H9 (cell line): ENCODE results near the gene MAP3K9. TPM values are rescaled to one million over a fixed set of nuclear protein-coding genes. Genes with fewer than 3 reads are reported as not detected.
A peak's percentile ranks its signal among the peaks of the same experiment; 100 is the strongest.

Experiments
- DNase-seq: peaks from one replicate; pipeline ENCODE4 v3.0.0-alpha.2; 2017
- H2AFZ ChIP-seq: one replicate; pipeline ENCODE4 v1.6.1; 2013; ENCODE audit warnings: mild to moderate bottlenecking, low read length, control low read depth, moderate library complexity
- H2AK5ac ChIP-seq: 2 replicates; pipeline ENCODE4 v1.6.1; 2013; ENCODE audit warnings: low read length, control low read depth, mixed read lengths; ENCODE audit not compliant: insufficient read length
- H2BK120ac ChIP-seq: one replicate; pipeline ENCODE4 v1.6.1; 2013; ENCODE audit warnings: low read depth, mild to moderate bottlenecking, low read length, control low read depth, inconsistent platforms; ENCODE audit not compliant: poor library complexity, severe bottlenecking
- H2BK12ac ChIP-seq: 2 replicates; pipeline ENCODE4 v1.6.1; 2013; ENCODE audit warnings: low read length, control low read depth, mixed read lengths, low read depth; ENCODE audit not compliant: insufficient read length
- H2BK15ac ChIP-seq: 2 replicates; pipeline ENCODE4 v1.6.1; 2013; ENCODE audit warnings: low read depth, low read length, control low read depth
- H2BK20ac ChIP-seq: one replicate; pipeline ENCODE4 v1.6.1; 2013; ENCODE audit warnings: low read depth, mild to moderate bottlenecking, low read length, control low read depth, inconsistent platforms; ENCODE audit not compliant: poor library complexity, severe bottlenecking
- H2BK5ac ChIP-seq: 2 replicates; pipeline ENCODE4 v1.6.1; 2013; ENCODE audit warnings: low read length, control low read depth, mixed read lengths; ENCODE audit not compliant: insufficient read length
- H3K14ac ChIP-seq: 2 replicates; pipeline ENCODE4 v1.6.1; 2013; ENCODE audit warnings: low read length, control low read depth; ENCODE audit not compliant: insufficient read depth
- H3K18ac ChIP-seq: 2 replicates; pipeline ENCODE4 v1.6.1; 2013; ENCODE audit warnings: low read depth, mild to moderate bottlenecking, mixed read lengths, low read length, control low read depth; ENCODE audit not compliant: insufficient read length
- H3K23ac ChIP-seq: 2 replicates; pipeline ENCODE4 v1.6.1; 2013; ENCODE audit warnings: low read length, control low read depth, mixed read lengths, low read depth; ENCODE audit not compliant: insufficient read length
- H3K23me2 ChIP-seq: 2 replicates; pipeline ENCODE4 v1.6.1; 2013; ENCODE audit warnings: low read depth, mild to moderate bottlenecking, mixed read lengths, low read length, control low read depth; ENCODE audit not compliant: insufficient read length, poor library complexity, severe bottlenecking
- H3K27ac ChIP-seq: 2 replicates; pipeline ENCODE4 v1.5.1; 2013; ENCODE audit warnings: low read length, control low read depth, mixed read lengths, low read depth; ENCODE audit not compliant: insufficient read length
- H3K27me3 ChIP-seq: 2 replicates; pipeline ENCODE4 v1.6.1; 2013; ENCODE audit warnings: low read length, control low read depth, inconsistent platforms; ENCODE audit not compliant: insufficient read depth
- H3K4ac ChIP-seq: 2 replicates; pipeline ENCODE4 v1.6.1; 2013; ENCODE audit warnings: low read depth, mild to moderate bottlenecking, control low read depth, inconsistent platforms, low read length, moderate library complexity
- H3K4me1 ChIP-seq: 2 replicates; pipeline ENCODE4 v1.6.1; 2013; ENCODE audit warnings: low read length, control low read depth, inconsistent platforms; ENCODE audit not compliant: insufficient read depth
- H3K4me2 ChIP-seq: 2 replicates; pipeline ENCODE4 v1.6.1; 2013; ENCODE audit warnings: low read length, control low read depth, mixed read lengths; ENCODE audit not compliant: insufficient read length, insufficient read depth
- H3K56ac ChIP-seq: 2 replicates; pipeline ENCODE4 v1.6.1; 2013; ENCODE audit warnings: low read depth, mild to moderate bottlenecking, mixed read lengths, low read length, control low read depth; ENCODE audit not compliant: insufficient read length
- H3K79me1 ChIP-seq: 2 replicates; pipeline ENCODE4 v1.6.1; 2013; ENCODE audit warnings: low read depth, mild to moderate bottlenecking, moderate library complexity, low read length, control low read depth, inconsistent platforms; ENCODE audit not compliant: insufficient read depth, poor library complexity, severe bottlenecking
- H3K79me2 ChIP-seq: 2 replicates; pipeline ENCODE4 v1.6.1; 2013; ENCODE audit warnings: low read length, control low read depth, inconsistent platforms; ENCODE audit not compliant: insufficient read depth
- H3K9ac ChIP-seq: 2 replicates; pipeline ENCODE4 v1.6.1; 2013; ENCODE audit warnings: low read length, control low read depth, mixed read lengths; ENCODE audit not compliant: insufficient read length; ENCODE audit errors: extremely low read depth
- H3K9me3 ChIP-seq: one replicate; pipeline ENCODE4 v1.6.1; 2013; ENCODE audit warnings: low read depth, low read length, inconsistent platforms; ENCODE audit not compliant: control insufficient read depth
- H3T11ph ChIP-seq: one replicate; pipeline ENCODE4 v1.6.1; 2013; ENCODE audit warnings: mild to moderate bottlenecking, low read length, control low read depth, inconsistent platforms
- H4K20me1 ChIP-seq: one replicate; pipeline ENCODE4 v1.6.1; 2013; ENCODE audit not compliant: control insufficient read depth, insufficient read length, insufficient read depth
- H4K5ac ChIP-seq: 2 replicates; pipeline ENCODE4 v1.6.1; 2013; ENCODE audit warnings: low read depth, mild to moderate bottlenecking, mixed read lengths, low read length, control low read depth; ENCODE audit not compliant: insufficient read length
- H4K8ac ChIP-seq: replicated peaks from 2 replicates; pipeline ENCODE4 v1.6.1; 2013; ENCODE audit warnings: low read length, control low read depth, mixed read lengths, low read depth; ENCODE audit not compliant: insufficient read length
- H4K91ac ChIP-seq: 2 replicates; pipeline ENCODE4 v1.6.1; 2013; ENCODE audit warnings: low read depth, mild to moderate bottlenecking, moderate library complexity, mixed read lengths, low read length, control low read depth; ENCODE audit not compliant: insufficient read length
- H3K27ac Mint-ChIP-seq, 3 experiments: 2 replicates in 2 of 3; 3 replicates in 1 of 3; pipeline ENCODE4 v1.8.0; 2020 to 2021; ENCODE audit warnings: mixed read lengths in 3 of 3, mild to moderate bottlenecking in 1 of 3, moderate library complexity in 1 of 3
- H3K27me3 Mint-ChIP-seq: 2 replicates; pipeline ENCODE4 v1.8.0; 2021; ENCODE audit warnings: low read depth, mild to moderate bottlenecking, moderate library complexity, mixed read lengths
- H3K36me3 Mint-ChIP-seq, 3 experiments: 2 replicates in 2 of 3; 3 replicates in 1 of 3; pipeline ENCODE4 v1.8.0; 2020 to 2021; ENCODE audit warnings: low read depth in 3 of 3, mixed read lengths in 3 of 3; ENCODE audit not compliant: insufficient read depth in 1 of 3
- H3K4me1 Mint-ChIP-seq, 2 experiments: 2 replicates each; pipeline ENCODE4 v1.8.0; 2020; ENCODE audit warnings: mixed read lengths in 2 of 2
- H3K4me3 Mint-ChIP-seq, 2 experiments: 2 replicates in 1 of 2; 3 replicates in 1 of 2; pipeline ENCODE4 v1.8.0; 2020 to 2021; ENCODE audit warnings: mild to moderate bottlenecking in 2 of 2, mixed read lengths in 2 of 2, moderate library complexity in 1 of 2
- H3K9me3 Mint-ChIP-seq, 2 experiments: 2 replicates in 1 of 2; 3 replicates in 1 of 2; pipeline ENCODE4 v1.8.0; 2020; ENCODE audit warnings: mild to moderate bottlenecking in 2 of 2, mixed read lengths in 2 of 2, moderate library complexity in 1 of 2
- WGBS: extraction: QIAGEN DNeasy Blood & Tissue Kit; methylation state at CpG from one replicate; pipeline ENCODE4 v1.1.7; 2013; ENCODE audit warnings: missing lambda C conversion rate, low lambda C conversion rate, mixed read lengths; ENCODE audit not compliant: insufficient read length; ENCODE audit errors: extremely low coverage; 5-methylcytosine and 5-hydroxymethylcytosine counted together
- total RNA-seq: library from RNA; stranded (reverse); gene quantifications from 2 replicates; pipeline ENCODE4 v1.2.1, GENCODE V29; 2021
- TF ChIP-seq, protein P1 (sequence below): fragments of 200-600 bp; sonication (generic); conservative IDR thresholded peaks from 3 replicates; pipeline ENCODE4 v1.8.0; 2021; ENCODE audit warnings: antibody characterized with exemption, mild to moderate bottlenecking

The MAP3K9 gene
- total RNA-seq, 1 experiment from 2014 or later, result 20.0 TPM

GRCh38 chr14:70822530-70823185 lies 13.3 kb upstream of the MAP3K9 start:
- Mint-ChIP-seq H3K9me3 (no peaks in the 10 kb centered on the region), H3K36me3 (peaks cover 0 to 4% (median 2%) of the 10 kb centered on the region in 3 experiments; a peak in 3 of 7 replicates), H3K27me3 (peaks cover 57% of the 10 kb centered on the region), H3K27ac (peak overlapping the region; percentile 16 to 86 (median 41); a peak in 4 of 7 replicates), H3K4me3 (peak overlapping the region; percentile 65 to 93), H3K4me1 (peaks cover 15 to 19% of the 10 kb centered on the region in 2 experiments)
- H2BK5ac ChIP-seq, result no peak overlapping the region
- H3K27ac ChIP-seq, result no peak overlapping the region
- H3K4me1 ChIP-seq, result no peaks in the 10 kb centered on the region
- H2AFZ ChIP-seq, result peak overlapping the region; percentile 61
- peak overlapping the region; percentile 0 for H3K9ac ChIP-seq
- H4K20me1 ChIP-seq, result no peaks in the 10 kb centered on the region
- H3K27me3 ChIP-seq, result no peaks in the 10 kb centered on the region; the same call in 1 of the 2 replicates
- peak overlapping the region; percentile 79; the same call in 1 of the 2 replicates for H3K14ac ChIP-seq
- peaks cover 18% of the 10 kb centered on the region for H3K23me2 ChIP-seq
- H3K4ac ChIP-seq, result no peak overlapping the region
- H2BK15ac ChIP-seq, result no peak overlapping the region
- no peak overlapping the region for H3T11ph ChIP-seq
- TF ChIP-seq, protein P1, sequence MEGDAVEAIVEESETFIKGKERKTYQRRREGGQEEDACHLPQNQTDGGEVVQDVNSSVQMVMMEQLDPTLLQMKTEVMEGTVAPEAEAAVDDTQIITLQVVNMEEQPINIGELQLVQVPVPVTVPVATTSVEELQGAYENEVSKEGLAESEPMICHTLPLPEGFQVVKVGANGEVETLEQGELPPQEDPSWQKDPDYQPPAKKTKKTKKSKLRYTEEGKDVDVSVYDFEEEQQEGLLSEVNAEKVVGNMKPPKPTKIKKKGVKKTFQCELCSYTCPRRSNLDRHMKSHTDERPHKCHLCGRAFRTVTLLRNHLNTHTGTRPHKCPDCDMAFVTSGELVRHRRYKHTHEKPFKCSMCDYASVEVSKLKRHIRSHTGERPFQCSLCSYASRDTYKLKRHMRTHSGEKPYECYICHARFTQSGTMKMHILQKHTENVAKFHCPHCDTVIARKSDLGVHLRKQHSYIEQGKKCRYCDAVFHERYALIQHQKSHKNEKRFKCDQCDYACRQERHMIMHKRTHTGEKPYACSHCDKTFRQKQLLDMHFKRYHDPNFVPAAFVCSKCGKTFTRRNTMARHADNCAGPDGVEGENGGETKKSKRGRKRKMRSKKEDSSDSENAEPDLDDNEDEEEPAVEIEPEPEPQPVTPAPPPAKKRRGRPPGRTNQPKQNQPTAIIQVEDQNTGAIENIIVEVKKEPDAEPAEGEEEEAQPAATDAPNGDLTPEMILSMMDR, result no peak
- H4K91ac ChIP-seq, result no peak overlapping the region
- no peak overlapping the region for H4K5ac ChIP-seq
- H2AK5ac ChIP-seq, result no peak overlapping the region
- no CpG with 5 or more reads among the region's 26 CpGs for WGBS
- H3K79me2 ChIP-seq, result no peaks in the 10 kb centered on the region
- no peak overlapping the region for H3K23ac ChIP-seq
- no peaks in the 10 kb centered on the region for H3K9me3 ChIP-seq
- no peak overlapping the region for H2BK12ac ChIP-seq
- H3K18ac ChIP-seq, result no peak overlapping the region
- peak overlapping the region; percentile 51 for H3K4me2 ChIP-seq
- H2BK120ac ChIP-seq, result no peak overlapping the region
- H4K8ac ChIP-seq, result no peak overlapping the region
- H3K56ac ChIP-seq, result no peak overlapping the region
- H2BK20ac ChIP-seq, result no peak overlapping the region
- peak; percentile 87 for DNase-seq
- no peaks in the 10 kb centered on the region for H3K79me1 ChIP-seq
